Measurements from ENCODE around the gene KLHL24.
"Not testable (repeated sequence)": the region's sequence is repeated elsewhere in the genome, so short reads cannot be mapped to it uniquely, and the experiment has no call there.

The KLHL24 gene

GRCh38 chr3:183635431-183636220 lies at the start of gene KLHL24:
TSS of gene KLHL24 (plus strand) at chr3:183635623. CDS start at chr3:183650357, 14,734 bp downstream.
- peak; percentile 95 for DNase-seq (ENCODE audit: low spot score)

GRCh38 chr3:183586477-183586876 lies 48.9 kb upstream of the KLHL24 start:
- DNase-seq (ENCODE audit: low spot score) = no peak

GRCh38 chr3:183587336-183587735 lies 48.1 kb upstream of the KLHL24 start:
- DNase-seq (ENCODE audit: low spot score) = no peak

- DNase-seq (ENCODE audit: low spot score) = no peak
Measured at GRCh38 chr3:183590442-183590841, 45.0 kb upstream of the KLHL24 start.

- peak; percentile 38 for DNase-seq (ENCODE audit: low spot score)
Measured at GRCh38 chr3:183591881-183592521, 43.4 kb upstream of the KLHL24 start.

GRCh38 chr3:183592821-183593220 lies 42.6 kb upstream of the KLHL24 start:
- DNase-seq (ENCODE audit: low spot score) = no peak

- DNase-seq (ENCODE audit: low spot score) = no peak
Measured at GRCh38 chr3:183594636-183595035, 40.8 kb upstream of the KLHL24 start.

- no peak for DNase-seq (ENCODE audit: low spot score)
Measured at GRCh38 chr3:183597959-183598358, 37.5 kb upstream of the KLHL24 start.

GRCh38 chr3:183611326-183611725 lies 24.1 kb upstream of the KLHL24 start:
- DNase-seq (ENCODE audit: low spot score) = not testable (repeated sequence)

GRCh38 chr3:183613366-183614285 lies 21.8 kb upstream of the KLHL24 start:
- DNase-seq (ENCODE audit: low spot score) = no peak

- no peak for DNase-seq (ENCODE audit: low spot score)
Measured at GRCh38 chr3:183618542-183618941, 16.9 kb upstream of the KLHL24 start.

GRCh38 chr3:183619010-183619409 lies 16.4 kb upstream of the KLHL24 start:
- DNase-seq (ENCODE audit: low spot score) = no peak

GRCh38 chr3:183619624-183620251 lies 15.7 kb upstream of the KLHL24 start:
- DNase-seq (ENCODE audit: low spot score) = no peak

- DNase-seq (ENCODE audit: low spot score) = no peak
Measured at GRCh38 chr3:183620252-183620628, 15.2 kb upstream of the KLHL24 start.

GRCh38 chr3:183622473-183622872 lies 12.9 kb upstream of the KLHL24 start:
- not testable (repeated sequence) for DNase-seq (ENCODE audit: low spot score)

GRCh38 chr3:183626877-183627594 lies 8.4 kb upstream of the KLHL24 start:
- no peak for DNase-seq (ENCODE audit: low spot score)

- DNase-seq (ENCODE audit: low spot score) = no peak
Measured at GRCh38 chr3:183629546-183630301, 5.7 kb upstream of the KLHL24 start.

GRCh38 chr3:183631715-183632114 lies 3.7 kb upstream of the KLHL24 start:
- DNase-seq (ENCODE audit: low spot score) = no peak

- not testable (repeated sequence) for DNase-seq (ENCODE audit: low spot score)
Measured at GRCh38 chr3:183632725-183633124, 2.7 kb upstream of the KLHL24 start.

- peak; percentile 1 for DNase-seq (ENCODE audit: low spot score)
Measured at GRCh38 chr3:183634707-183635106, 716 bp upstream of the KLHL24 start.

- DNase-seq (ENCODE audit: low spot score) = no peak
Measured at GRCh38 chr3:183635107-183635430, 354 bp upstream of the KLHL24 start.

Data from activated CD4-positive, alpha-beta T cell treated with anti-CD3 and anti-CD28 coated beads, Interleukin-2, Interleukin-4, amounts not matched to agents 100 ng/mL and 50 ng/mL, durations not matched to agents 16 hours and 8 hours (primary cell).